Measurements from ENCODE around the gene MINDY4. TPM values are rescaled to one million over a fixed set of nuclear protein-coding genes. Genes with fewer than 3 reads are reported as not detected.

Gene MINDY4
- total RNA-seq, 3 donors from 2014 or later (not counting 1 experiment from before 2014, with no cell fraction given), result 1.1 to 1.7 (median 1.1) TPM

- no peak for TF ChIP-seq CTCF (IDR thresholded peaks at IDR 0.05)
- WGBS (ENCODE audit: insufficient coverage), result 91% methylated on average over 22 of the region's 22 CpGs
- intact Hi-C loops (cut with micrococcal nuclease), result no loop called here
- H3K9me3 Mint-ChIP-seq, result no peaks in the 10 kb centered on the region
- Histone ChIP-seq H3K36me3 (ENCODE audit: control insufficient read depth, insufficient read depth, low read length) (no peaks in the 10 kb centered on the region), H3K27me3 (ENCODE audit: control insufficient read depth, insufficient read depth, low read length) (no peaks in the 10 kb centered on the region), H3K9me3 (ENCODE audit: control insufficient read depth, insufficient read depth, low read length) (no peaks in the 10 kb centered on the region), H3K27ac (ENCODE audit: low read length) (no peak overlapping the region), H3K4me3 (ENCODE audit: low read length) (no peak overlapping the region), H3K4me1 (ENCODE audit: control insufficient read depth, insufficient read depth, low read length) (no peaks in the 10 kb centered on the region)
- no peak for DNase-seq
- H3K27ac Mint-ChIP-seq, result no peak overlapping the region
- H3K4me3 Mint-ChIP-seq, result no peak overlapping the region
- ATAC-seq, result no peak
- no peaks in the 10 kb centered on the region for H3K36me3 Mint-ChIP-seq
- H3K4me1 Mint-ChIP-seq, result no peaks in the 10 kb centered on the region
- peaks cover 0 to 11% of the 10 kb centered on the region in 2 donors for H3K27me3 Mint-ChIP-seq (ENCODE audit: low read depth in 2 of 2)
These were observed 15.6 kb upstream of the MINDY4 start for GRCh38 chr7:30755384-30756154.

- intact Hi-C loops (cut with micrococcal nuclease), result no loop called here
- no peak overlapping the region for H3K27ac Mint-ChIP-seq
- no peak overlapping the region for H3K4me3 ChIP-seq (ENCODE audit: low read length)
- H3K36me3 Mint-ChIP-seq, result no peaks in the 10 kb centered on the region
- DNase-seq (no peak), ATAC-seq (no peak)
- H3K27me3 ChIP-seq (ENCODE audit: control insufficient read depth, insufficient read depth, low read length), result no peaks in the 10 kb centered on the region
- no peak overlapping the region for H3K4me3 Mint-ChIP-seq
- no peaks in the 10 kb centered on the region for H3K9me3 ChIP-seq (ENCODE audit: control insufficient read depth, insufficient read depth, low read length)
- H3K4me1 ChIP-seq (ENCODE audit: control insufficient read depth, insufficient read depth, low read length), result no peaks in the 10 kb centered on the region
- 75% methylated on average over 6 of the region's 6 CpGs for WGBS (ENCODE audit: insufficient coverage)
- no peak overlapping the region for H3K27ac ChIP-seq (ENCODE audit: low read length)
- H3K4me1 Mint-ChIP-seq, result no peaks in the 10 kb centered on the region
- H3K9me3 Mint-ChIP-seq, result no peaks in the 10 kb centered on the region
- H3K36me3 ChIP-seq (ENCODE audit: control insufficient read depth, insufficient read depth, low read length), result no peaks in the 10 kb centered on the region
- no peak for TF ChIP-seq CTCF (IDR thresholded peaks at IDR 0.05)
- peaks cover 0 to 21% of the 10 kb centered on the region in 2 donors for H3K27me3 Mint-ChIP-seq (ENCODE audit: low read depth in 2 of 2)
These were observed 13.9 kb upstream of the MINDY4 start for GRCh38 chr7:30757342-30757692.

GRCh38 chr7:30760514-30761213 lies 10.6 kb upstream of the MINDY4 start:
- Histone ChIP-seq H3K4me3 (ENCODE audit: low read length) (no peak overlapping the region), H3K9me3 (ENCODE audit: control insufficient read depth, insufficient read depth, low read length) (no peaks in the 10 kb centered on the region), H3K27me3 (ENCODE audit: control insufficient read depth, insufficient read depth, low read length) (no peaks in the 10 kb centered on the region), H3K27ac (ENCODE audit: low read length) (no peak overlapping the region), H3K36me3 (ENCODE audit: control insufficient read depth, insufficient read depth, low read length) (no peaks in the 10 kb centered on the region), H3K4me1 (ENCODE audit: control insufficient read depth, insufficient read depth, low read length) (no peaks in the 10 kb centered on the region)
- Mint-ChIP-seq H3K4me1 (no peaks in the 10 kb centered on the region), H3K27me3 (ENCODE audit: low read depth in 2 of 2) (peaks cover 7 to 21% of the 10 kb centered on the region in 2 donors), H3K4me3 (no peak overlapping the region), H3K27ac (no peak overlapping the region), H3K9me3 (no peaks in the 10 kb centered on the region), H3K36me3 (no peaks in the 10 kb centered on the region)
- WGBS (ENCODE audit: insufficient coverage), result 80% methylated on average over 2 of the region's 3 CpGs
- no peak for TF ChIP-seq CTCF (IDR thresholded peaks at IDR 0.05)
- DNase-seq (no peak), ATAC-seq (no peak)
- intact Hi-C loops (cut with micrococcal nuclease), result no loop called here
